HG03139 (cell line): ENCODE measurements around the gene INTS14.
"Not testable (repeated sequence)": the region's sequence is repeated elsewhere in the genome, so short reads cannot be mapped to it uniquely, and the experiment has no call there.

ENCODE experiments used
- ATAC-seq: cut with Tn5 transposase; IDR thresholded peaks from one replicate; pipeline ENCODE4 v1.9.1; 2021; ENCODE audit not compliant: unreplicated experiment

Gene INTS14

GRCh38 chr15:65583701-65584100 lies 27.2 kb downstream of the INTS14 start:
- ATAC-seq, result no peak

DNA sequence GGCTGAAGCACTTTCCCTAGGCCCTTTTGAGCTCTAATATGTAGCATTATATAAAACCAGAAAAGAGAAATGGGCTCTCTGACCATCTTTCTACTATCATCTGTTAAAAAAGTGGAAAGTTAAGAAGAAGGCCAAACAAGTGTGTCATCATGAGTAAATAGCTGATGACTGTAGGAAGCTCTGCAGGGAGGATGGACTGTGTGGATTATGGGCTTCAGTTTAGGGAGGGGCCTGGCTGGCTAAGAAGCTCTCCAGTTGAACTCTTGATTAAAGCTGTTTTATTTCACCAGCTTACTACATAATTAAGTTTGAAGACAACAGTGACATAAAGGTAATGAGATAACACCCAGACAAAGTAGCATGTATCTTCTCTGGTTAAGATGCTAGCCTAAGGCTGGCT lies 30.6 kb downstream of the INTS14 start:
- ATAC-seq, result no peak

DNA sequence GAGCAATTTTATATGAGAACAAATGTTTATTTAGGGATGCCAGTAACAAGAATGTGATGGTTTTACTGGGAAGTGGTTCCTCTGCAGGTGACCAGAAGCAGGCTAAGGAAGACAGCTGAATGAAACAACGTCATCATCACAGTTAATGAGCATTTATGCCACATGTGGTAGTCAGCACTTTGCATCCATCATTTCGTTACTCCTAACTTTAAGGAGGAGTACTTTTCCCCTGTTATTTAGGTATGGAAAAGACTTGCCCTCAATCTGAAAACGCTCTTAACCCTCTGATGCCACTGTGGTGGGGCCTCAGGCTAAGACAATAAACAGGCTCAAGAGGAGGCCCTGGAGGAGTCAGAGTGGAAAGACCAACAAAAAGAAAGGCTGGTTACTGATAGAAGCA lies 31.2 kb downstream of the INTS14 start:
- ATAC-seq, result no peak

DNA sequence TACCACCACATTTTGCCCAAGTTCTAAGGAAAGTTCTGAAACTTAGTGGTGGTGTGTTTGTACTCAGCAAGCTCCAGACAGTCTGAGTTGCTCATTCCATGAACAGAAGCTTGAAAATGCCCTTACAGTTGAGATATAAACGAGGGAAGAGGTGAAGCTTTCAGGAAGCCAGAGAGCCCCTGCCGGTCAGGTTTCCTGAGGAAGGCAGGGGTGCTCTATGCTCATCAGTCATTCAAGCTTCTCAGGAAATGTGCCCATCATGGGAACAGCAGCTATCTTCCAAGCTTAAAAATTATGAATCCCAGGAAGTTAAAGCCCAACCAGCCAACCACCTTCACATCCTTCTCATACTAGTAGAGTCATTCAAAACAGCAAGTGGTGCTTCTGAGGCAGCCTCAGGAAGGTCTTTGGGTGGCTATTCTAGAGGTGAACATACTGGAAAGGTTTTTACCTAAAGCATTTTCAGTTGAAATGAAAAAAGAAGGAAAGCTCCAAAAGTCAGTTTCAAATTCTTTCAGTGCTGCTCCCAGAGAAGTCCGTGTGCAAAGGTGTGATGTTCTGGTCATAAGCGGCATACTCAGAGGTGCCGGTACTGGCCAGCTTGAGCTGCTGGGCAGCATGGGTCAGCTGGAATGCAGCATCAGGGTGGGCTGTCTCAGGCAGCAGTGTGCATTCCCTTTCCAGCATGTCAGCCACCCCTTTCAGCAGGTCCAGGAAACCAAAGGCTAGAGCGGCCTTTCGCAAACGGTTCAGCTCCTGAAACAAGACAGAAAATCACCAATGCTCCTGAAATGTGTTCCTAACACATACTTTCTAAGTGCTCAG lies 31.8 kb downstream of the INTS14 start:
- ATAC-seq, result no peak

- no peak for ATAC-seq
These were observed 33.6 kb downstream of the INTS14 start for GRCh38 chr15:65577129-65577996.

- no peak for ATAC-seq
These were observed 34.3 kb downstream of the INTS14 start for GRCh38 chr15:65576664-65577063.

- ATAC-seq, result no peak
These were observed 39.0 kb downstream of the INTS14 start for GRCh38 chr15:65571971-65572370.

DNA sequence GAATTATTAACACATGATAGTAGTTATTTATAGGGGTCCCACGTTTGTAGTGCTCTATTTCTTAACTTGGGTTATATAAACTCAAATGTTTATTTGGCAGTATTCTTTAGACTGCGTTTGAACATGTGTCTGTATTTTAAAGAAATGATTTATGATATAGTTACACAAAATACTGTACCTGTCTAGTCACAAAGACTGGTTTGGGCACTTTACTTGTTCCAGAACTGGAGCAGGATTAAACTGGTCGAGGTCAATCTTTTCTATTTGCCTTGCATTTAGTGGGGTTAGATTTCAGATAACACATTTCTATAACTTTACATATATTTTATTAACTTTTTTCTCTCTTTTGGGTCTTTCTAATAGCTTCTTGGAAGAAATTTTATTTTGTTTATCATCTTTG lies 41.2 kb downstream of the INTS14 start:
- ATAC-seq, result no peak

GRCh38 chr15:65561934-65562333 lies 49.0 kb downstream of the INTS14 start:
- ATAC-seq, result no peak

GRCh38 chr15:65559941-65560340 lies 51.0 kb downstream of the INTS14 start:
- no peak for ATAC-seq

DNA sequence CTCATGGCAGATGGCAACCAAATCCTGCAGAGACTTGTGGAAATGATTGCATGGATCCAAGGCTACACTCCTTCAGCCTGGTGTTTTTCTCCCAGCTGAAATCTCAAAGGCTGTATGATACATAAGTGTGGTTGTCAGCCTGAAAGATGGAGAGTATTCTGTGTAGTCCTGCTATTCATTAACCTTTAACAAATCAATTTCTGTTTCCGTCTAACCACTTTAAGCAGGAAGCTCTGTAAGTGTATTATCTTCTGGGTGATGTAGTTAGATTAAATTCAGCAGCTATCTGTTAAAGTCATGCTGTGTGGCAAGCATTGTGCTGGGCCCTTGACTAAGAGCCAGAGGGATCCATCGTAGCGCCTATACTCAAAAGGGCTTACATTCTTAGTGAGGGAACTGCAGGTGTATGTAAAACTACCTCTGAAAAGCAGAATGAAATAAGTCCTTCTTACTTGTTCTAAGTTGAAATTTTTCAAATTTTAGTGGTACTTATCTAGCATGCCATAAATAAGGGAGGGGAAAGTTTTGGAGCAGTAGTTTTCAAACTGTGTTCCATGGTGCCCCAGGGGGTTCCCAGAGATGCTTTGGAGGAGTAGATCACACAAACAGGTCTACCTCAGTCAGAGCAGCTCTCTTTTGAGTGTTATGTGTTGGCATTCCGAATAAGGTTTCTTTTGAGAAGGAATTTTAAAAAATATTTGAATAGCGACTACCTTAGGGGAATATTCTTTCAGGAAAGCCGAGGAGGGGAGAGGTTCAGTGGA lies 51.8 kb downstream of the INTS14 start:
- ATAC-seq, result no peak

DNA sequence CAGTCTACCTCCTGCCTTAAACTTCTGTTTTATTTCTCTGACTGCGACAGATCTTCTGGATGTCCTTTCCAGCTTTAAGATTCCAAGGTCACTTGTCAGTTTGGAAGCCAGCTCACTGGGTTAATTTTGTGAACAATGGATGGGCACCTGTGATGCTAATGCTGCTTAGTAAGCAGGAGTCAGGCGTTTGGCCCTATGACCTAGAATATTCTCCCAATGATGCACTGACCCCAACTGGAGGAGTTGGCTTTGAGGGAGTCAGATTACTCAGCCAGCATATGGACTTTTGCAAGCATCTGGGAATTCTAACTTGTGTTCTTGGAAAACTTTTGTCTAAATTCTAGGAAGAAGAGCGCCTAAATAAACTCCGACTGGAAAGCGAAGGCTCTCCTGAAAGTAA lies 52.6 kb downstream of the INTS14 start:
- ATAC-seq, result no peak

DNA sequence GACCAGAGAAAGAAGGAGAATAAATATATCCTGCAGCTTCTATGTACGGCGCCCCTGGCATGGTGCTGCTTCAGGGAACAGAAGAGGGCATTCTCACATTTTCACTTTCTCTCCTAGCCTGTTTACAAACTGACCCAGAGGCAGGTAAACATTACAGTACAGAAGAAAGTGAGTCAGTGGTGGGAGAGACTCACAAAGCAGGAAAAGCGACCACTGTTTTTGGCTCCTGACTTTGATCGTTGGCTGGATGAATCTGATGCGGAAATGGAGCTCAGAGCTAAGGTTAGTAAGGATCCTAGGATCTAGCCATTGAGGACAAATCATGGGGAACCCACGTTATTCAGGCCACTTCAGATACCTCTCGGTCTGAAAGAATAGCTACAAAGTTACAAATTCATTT lies 54.3 kb downstream of the INTS14 start:
- ATAC-seq, result no peak

GRCh38 chr15:65553691-65554090 lies 57.2 kb downstream of the INTS14 start:
- ATAC-seq, result no peak

- not testable (repeated sequence) for ATAC-seq
These were observed 58.1 kb downstream of the INTS14 start for GRCh38 chr15:65552851-65553250.

- no peak for ATAC-seq
These were observed 59.7 kb downstream of the INTS14 start for GRCh38 chr15:65551183-65551582.

GRCh38 chr15:65550681-65551098 lies 60.2 kb downstream of the INTS14 start:
- ATAC-seq, result no peak

GRCh38 chr15:65549288-65549687 lies 61.6 kb downstream of the INTS14 start:
- ATAC-seq, result not testable (repeated sequence)

- no peak for ATAC-seq
These were observed 63.1 kb downstream of the INTS14 start for GRCh38 chr15:65547841-65548240.

DNA sequence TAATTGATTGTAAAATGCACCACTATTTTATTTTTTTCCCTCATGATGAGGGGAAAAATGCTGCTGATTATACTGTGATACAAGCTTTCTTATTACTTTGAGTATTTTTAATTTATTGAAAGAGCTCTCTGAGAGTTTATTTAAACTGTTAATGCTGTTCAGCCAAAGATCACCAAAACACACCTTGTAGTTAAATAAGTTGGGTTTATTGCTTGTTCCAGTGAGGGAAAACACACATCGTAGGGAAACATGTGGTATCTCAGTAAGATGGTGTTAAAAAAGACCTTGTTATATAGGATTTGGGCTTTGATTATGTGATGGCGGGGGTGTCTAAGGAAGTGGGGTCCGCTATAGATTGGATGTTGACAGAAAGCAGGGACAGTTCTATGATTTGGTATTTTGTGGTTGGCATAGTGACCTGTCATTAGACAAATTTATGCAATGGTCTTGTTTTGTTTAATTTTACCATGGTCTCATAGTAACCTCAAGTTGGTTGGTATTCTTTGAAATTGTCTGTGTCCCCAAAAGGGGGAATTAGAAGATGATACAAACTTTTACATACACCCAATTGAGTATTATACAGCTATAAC lies 69.6 kb downstream of the INTS14 start:
- no peak for ATAC-seq

DNA sequence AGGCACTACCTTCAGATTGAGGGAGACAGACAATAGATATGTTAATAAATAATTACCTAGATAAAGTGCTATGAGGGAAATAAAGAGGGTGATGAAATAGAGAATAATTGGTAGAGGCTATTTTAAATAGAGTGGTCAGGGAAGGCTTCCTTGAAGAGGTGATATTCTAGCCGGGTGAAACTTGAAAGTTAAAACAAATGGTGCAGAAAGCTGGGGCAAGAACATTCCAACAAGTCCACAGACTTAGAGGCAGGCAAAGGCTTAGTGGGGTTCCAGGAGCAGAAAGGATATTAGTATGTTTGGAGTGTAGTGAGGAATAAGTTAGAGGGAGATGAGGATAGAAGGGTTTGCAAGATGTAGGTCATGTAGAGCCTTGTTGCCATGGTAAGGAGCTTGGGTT lies 70.6 kb downstream of the INTS14 start:
- ATAC-seq, result no peak
